ENCODE data around the gene IFIT5.
"Not testable (repeated sequence)": the region's sequence is repeated elsewhere in the genome, so short reads cannot be mapped to it uniquely, and the experiment has no call there.

The IFIT5 gene

GRCh38 chr10:89431977-89432376, 17.6 kb downstream of the IFIT5 start:
- DNase-seq (ENCODE audit: low spot score): no peak

- no peak for DNase-seq (ENCODE audit: low spot score)
Measured at GRCh38 chr10:89438525-89438924, 24.2 kb downstream of the IFIT5 start.

GRCh38 chr10:89440226-89441009, 26.1 kb downstream of the IFIT5 start:
- no peak for DNase-seq (ENCODE audit: low spot score)

GRCh38 chr10:89442289-89442688, 27.9 kb downstream of the IFIT5 start:
- DNase-seq (ENCODE audit: low spot score): no peak

GRCh38 chr10:89444819-89445218, 30.5 kb downstream of the IFIT5 start:
- DNase-seq (ENCODE audit: low spot score): not testable (repeated sequence)

GRCh38 chr10:89450901-89451300, 36.5 kb downstream of the IFIT5 start:
- no peak for DNase-seq (ENCODE audit: low spot score)

- no peak for DNase-seq (ENCODE audit: low spot score)
Measured at GRCh38 chr10:89452193-89452592, 37.8 kb downstream of the IFIT5 start.

- no peak for DNase-seq (ENCODE audit: low spot score)
Measured at GRCh38 chr10:89454561-89455347, 40.4 kb downstream of the IFIT5 start.

- DNase-seq (ENCODE audit: low spot score): no peak
Measured at GRCh38 chr10:89458291-89458690, 43.9 kb downstream of the IFIT5 start.

GRCh38 chr10:89458784-89459183, 44.4 kb downstream of the IFIT5 start:
- no peak for DNase-seq (ENCODE audit: low spot score)

- DNase-seq (ENCODE audit: low spot score): no peak
Measured at GRCh38 chr10:89463846-89464537, 49.6 kb downstream of the IFIT5 start.

GRCh38 chr10:89465196-89465595, 50.8 kb downstream of the IFIT5 start:
- no peak for DNase-seq (ENCODE audit: low spot score)

- DNase-seq (ENCODE audit: low spot score): no peak
Measured at GRCh38 chr10:89466599-89467035, 52.2 kb downstream of the IFIT5 start.

GRCh38 chr10:89468191-89468965, 54.0 kb downstream of the IFIT5 start:
- no peak for DNase-seq (ENCODE audit: low spot score)

GRCh38 chr10:89469517-89469916, 55.1 kb downstream of the IFIT5 start:
- DNase-seq (ENCODE audit: low spot score): no peak

Measured in activated CD4-positive, alpha-beta T cell treated with anti-CD3 and anti-CD28 coated beads, Interleukin-2, Interleukin-4, amounts not matched to agents 100 ng/mL and 50 ng/mL, durations not matched to agents 16 hours and 8 hours (primary cell).